Transverse colon (tissue), 3 donors: ENCODE measurements around the gene ETV6.

ENCODE experiments used
- CTCF ChIP-seq, 5 experiments: fragments of 200-600 bp in 3 of 5; fragments of 450-650 bp in 2 of 5; sonication (generic) in 3 of 5; IDR thresholded peaks; 1 replicate in 2 of 5; 2 replicates in 3 of 5; pipeline ENCODE4 v1.5.1; 2016 to 2017; ENCODE audit warnings: antibody characterized with exemption in 5 of 5, inconsistent platforms in 3 of 5, mild to moderate bottlenecking in 2 of 5, moderate library complexity in 1 of 5
- EP300 ChIP-seq: sonication (generic); formaldehyde crosslinking; IDR thresholded peaks from one replicate; pipeline ENCODE4 v1.6.1; 2017; ENCODE audit warnings: antibody characterized with exemption, low read depth
- POLR2A ChIP-seq: fragments of 450-650 bp; IDR thresholded peaks from one replicate; pipeline ENCODE4 v1.6.1; 2016; ENCODE audit warnings: antibody characterized with exemption, mild to moderate bottlenecking, moderate library complexity

- no peak for TF ChIP-seq CTCF (IDR thresholded peaks at IDR 0.05)
- TF ChIP-seq POLR2A = no peak
- no peak for TF ChIP-seq EP300
These were observed 174.6 kb downstream of the ETV6 start for GRCh38 chr12:11824069-11824468.
